A673 (cell line): ENCODE results near the gene PIAS4. TPM values are rescaled to one million over a fixed set of nuclear protein-coding genes. Genes with fewer than 3 reads are reported as not detected.

Experiments
- BruUV-seq: library from RNA; stranded (reverse); fragments of 400-500 nt; replicated peaks from 2 replicates; lab custom pipeline; 2021; lab: Mats Ljungman, UMichigan
- CTCF ChIA-PET: fragments of 300-600 bp; sonication (Branson Sonifier 250); formaldehyde crosslinking; loops from one replicate; lab custom pipeline; 2022; ENCODE audit warnings: antibody characterized with exemption; lab: Charles Lee
- POLR2A ChIA-PET: fragments of 300-600 bp; sonication (Branson Sonifier 250); formaldehyde crosslinking; loops from one replicate; lab custom pipeline; 2022; ENCODE audit warnings: antibody characterized with exemption; ENCODE audit not compliant: low non-redundant PET; lab: Charles Lee
- DNase-seq: peaks from one replicate; pipeline ENCODE4 v3.0.0-alpha.2; 2015; ENCODE audit warnings: low spot score
- H3K27ac ChIP-seq: fragments of 200-600 bp; sonication (generic); 2 replicates; pipeline ENCODE4 v1.5.1; 2016; ENCODE audit warnings: mixed run types, low read depth, mild to moderate bottlenecking, mixed read lengths, antibody characterized with exemption, low read length; ENCODE audit not compliant: poor library complexity, severe bottlenecking
- H3K27me3 ChIP-seq: fragments of 200-600 bp; sonication (generic); replicated peaks from 2 replicates; pipeline ENCODE4 v1.6.1; 2017; ENCODE audit warnings: mixed run types, low read depth, mild to moderate bottlenecking, mixed read lengths, antibody characterized with exemption, low read length; ENCODE audit not compliant: insufficient read depth, poor library complexity
- H3K36me3 ChIP-seq: fragments of 200-600 bp; sonication (generic); 2 replicates; pipeline ENCODE4 v1.6.1; 2016; ENCODE audit warnings: mixed run types, mild to moderate bottlenecking, mixed read lengths, antibody characterized with exemption, low read length; ENCODE audit not compliant: insufficient read depth, poor library complexity, severe bottlenecking
- H3K4me1 ChIP-seq: fragments of 200-600 bp; sonication (generic); 2 replicates; pipeline ENCODE4 v1.6.1; 2017; ENCODE audit warnings: mixed run types, mild to moderate bottlenecking, mixed read lengths, antibody characterized with exemption, low read length; ENCODE audit not compliant: insufficient read depth, poor library complexity, severe bottlenecking
- H3K4me3 ChIP-seq: fragments of 200-600 bp; sonication (generic); 2 replicates; pipeline ENCODE4 v1.5.1; 2016; ENCODE audit warnings: low read depth, mixed run types, mild to moderate bottlenecking, mixed read lengths, low read length; ENCODE audit not compliant: poor library complexity, severe bottlenecking
- H3K9me3 ChIP-seq: fragments of 200-600 bp; sonication (generic); 2 replicates; pipeline ENCODE4 v1.6.1; 2016; ENCODE audit warnings: mixed run types, low read depth, mild to moderate bottlenecking, mixed read lengths, antibody characterized with exemption, low read length; ENCODE audit not compliant: poor library complexity, severe bottlenecking
- CTCF ChIP-seq: fragments of 300-800, 200-600 bp; sonication (generic); conservative IDR thresholded peaks from 2 replicates; pipeline ENCODE4 v1.5.1; 2017; ENCODE audit warnings: low read depth, mild to moderate bottlenecking, antibody characterized with exemption, low read length, moderate library complexity, mixed read lengths
- EZH2 ChIP-seq: fragments of 200-600 bp; sonication (generic); IDR thresholded peaks from 2 replicates; pipeline ENCODE4 v1.6.1; 2017; ENCODE audit warnings: borderline replicate concordance, low read depth, mild to moderate bottlenecking, mixed read lengths, antibody characterized with exemption, low read length; ENCODE audit not compliant: poor library complexity, severe bottlenecking
- intact Hi-C: fragments of 100-400 bp; cut with micrococcal nuclease; formaldehyde crosslinking; loops from one replicate; pipeline ENCODE4 v1.10.0; 2022; ENCODE audit not compliant: unreplicated experiment
- total RNA-seq: library from RNA; stranded (reverse); gene quantifications from 2 replicates; pipeline ENCODE4 v1.2.3, GENCODE V29; 2021

PIAS4 gene
- total RNA-seq, 1 experiment from 2014 or later: 59.1 TPM

DNA sequence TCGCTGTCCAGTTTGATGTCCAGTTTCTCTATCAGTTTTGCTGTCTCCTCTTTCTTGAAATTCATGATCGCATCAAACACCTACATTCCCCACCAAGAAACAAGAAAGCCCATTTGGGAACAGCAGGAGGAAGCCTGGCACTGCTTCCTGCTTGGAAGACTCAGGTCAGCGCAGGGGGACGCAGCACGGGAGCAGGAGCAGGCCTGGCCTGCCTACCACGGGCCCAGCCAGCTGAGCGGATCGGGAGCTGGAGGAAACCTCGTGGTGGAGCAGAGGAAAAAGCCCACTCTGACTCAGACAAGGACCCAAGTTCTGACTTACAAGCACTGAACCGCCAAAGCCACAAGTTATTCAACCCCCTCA lies 26.2 kb upstream of the PIAS4 start:
- H3K27ac ChIP-seq: peak overlapping the region; percentile 7
- H3K36me3 ChIP-seq: peaks cover 85% of the 10 kb centered on the region
- TF ChIP-seq EZH2 (no peak), CTCF (no peak)
- CTCF ChIA-PET: no interaction called here
- POLR2A ChIA-PET: no interaction called here
- no peaks in the 10 kb centered on the region for H3K9me3 ChIP-seq
- H3K4me1 ChIP-seq: peaks cover 31% of the 10 kb centered on the region
- no peak overlapping the region for H3K4me3 ChIP-seq
- DNase-seq: no peak
- intact Hi-C loops: no loop called here
- BruUV-seq: no TSS peak
- H3K27me3 ChIP-seq: no peaks in the 10 kb centered on the region

DNA sequence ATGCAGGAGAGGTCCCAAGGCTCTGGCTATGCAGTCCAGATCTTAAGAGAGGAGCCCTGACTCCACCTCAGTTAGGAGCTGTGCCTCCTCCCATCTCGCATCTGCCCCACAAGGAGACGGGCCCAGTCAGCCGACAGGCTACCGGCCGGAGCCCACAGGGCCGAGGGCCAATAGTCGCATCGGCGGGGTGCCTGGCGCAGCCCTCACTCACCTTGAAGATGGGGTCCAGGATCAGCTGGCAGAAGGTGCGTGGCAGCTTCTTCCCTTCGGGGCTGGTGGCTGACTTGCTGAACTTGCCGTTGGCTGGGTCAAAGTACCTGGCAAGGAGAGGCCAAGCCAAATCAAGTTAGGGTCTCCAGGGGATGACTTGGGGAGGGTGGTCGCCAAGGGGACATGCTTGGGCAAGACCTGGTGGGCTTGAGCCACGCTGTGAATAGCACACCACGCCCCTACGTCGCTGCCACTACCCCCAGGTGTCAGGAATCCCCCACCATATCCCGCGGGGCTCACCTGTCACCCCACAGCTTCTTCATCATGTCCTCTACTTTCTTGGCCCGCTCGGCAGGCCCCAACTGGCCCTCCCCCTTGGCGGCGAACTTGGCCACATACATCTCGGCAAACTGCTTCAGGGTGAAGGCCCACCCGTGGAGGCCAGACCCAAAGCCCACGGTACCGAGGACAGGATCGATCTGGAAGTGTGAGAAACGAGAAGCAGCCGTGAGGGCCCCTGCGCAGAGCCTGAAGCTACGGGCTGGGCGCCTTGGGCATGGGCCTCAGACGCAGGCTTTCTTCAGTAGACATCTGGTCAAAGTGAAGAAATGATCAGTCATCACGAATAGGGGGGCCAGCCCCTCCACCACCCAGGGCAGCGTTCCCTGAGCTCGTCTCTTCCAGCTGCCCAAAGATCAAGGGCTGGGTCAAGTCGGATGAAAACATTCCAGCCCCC lies 25.5 kb upstream of the PIAS4 start:
- intact Hi-C loops: no loop called here
- Histone ChIP-seq H3K36me3 (peaks cover 78% of the 10 kb centered on the region), H3K27me3 (no peaks in the 10 kb centered on the region), H3K27ac (peak overlapping the region; percentile 96), H3K4me1 (peaks cover 36% of the 10 kb centered on the region), H3K9me3 (no peaks in the 10 kb centered on the region), H3K4me3 (peak overlapping the region; percentile 98)
- no peak for TF ChIP-seq EZH2
- TF ChIP-seq CTCF: no peak
- CTCF ChIA-PET: no interaction called here
- no TSS peak for BruUV-seq
- no peak for DNase-seq
- POLR2A ChIA-PET: no interaction called here

- ChIA-PET CTCF (no interaction called here), POLR2A (interaction anchor here (0.6 kb wide), 1 partner anchor 134 kb away, joined by 3 read pairs; no protein-coding TSS in a partner anchor)
- BruUV-seq: no TSS peak
- intact Hi-C loops: no loop called here
- H3K4me1 ChIP-seq: peaks cover 36% of the 10 kb centered on the region
- H3K36me3 ChIP-seq: peaks cover 69% of the 10 kb centered on the region
- H3K27ac ChIP-seq: peak overlapping the region; percentile 96
- H3K27me3 ChIP-seq: no peaks in the 10 kb centered on the region
- DNase-seq: no peak
- TF ChIP-seq CTCF (no peak), EZH2 (no peak)
- no peaks in the 10 kb centered on the region for H3K9me3 ChIP-seq
- peak overlapping the region; percentile 98 for H3K4me3 ChIP-seq
Observed at GRCh38 chr19:3982701-3983541, 24.6 kb upstream of the PIAS4 start.
